GM18499 (cell line): ENCODE measurements around the gene CDH22.

Source experiments
- ATAC-seq: cut with Tn5 transposase; IDR thresholded peaks from one replicate; pipeline ENCODE4 v1.9.1; 2021; ENCODE audit warnings: moderate number of reproducible peaks; ENCODE audit not compliant: insufficient read depth, unreplicated experiment

CDH22 gene

GRCh38 chr20:46272389-46273047, 35.8 kb downstream of the CDH22 start:
- no peak for ATAC-seq

DNA sequence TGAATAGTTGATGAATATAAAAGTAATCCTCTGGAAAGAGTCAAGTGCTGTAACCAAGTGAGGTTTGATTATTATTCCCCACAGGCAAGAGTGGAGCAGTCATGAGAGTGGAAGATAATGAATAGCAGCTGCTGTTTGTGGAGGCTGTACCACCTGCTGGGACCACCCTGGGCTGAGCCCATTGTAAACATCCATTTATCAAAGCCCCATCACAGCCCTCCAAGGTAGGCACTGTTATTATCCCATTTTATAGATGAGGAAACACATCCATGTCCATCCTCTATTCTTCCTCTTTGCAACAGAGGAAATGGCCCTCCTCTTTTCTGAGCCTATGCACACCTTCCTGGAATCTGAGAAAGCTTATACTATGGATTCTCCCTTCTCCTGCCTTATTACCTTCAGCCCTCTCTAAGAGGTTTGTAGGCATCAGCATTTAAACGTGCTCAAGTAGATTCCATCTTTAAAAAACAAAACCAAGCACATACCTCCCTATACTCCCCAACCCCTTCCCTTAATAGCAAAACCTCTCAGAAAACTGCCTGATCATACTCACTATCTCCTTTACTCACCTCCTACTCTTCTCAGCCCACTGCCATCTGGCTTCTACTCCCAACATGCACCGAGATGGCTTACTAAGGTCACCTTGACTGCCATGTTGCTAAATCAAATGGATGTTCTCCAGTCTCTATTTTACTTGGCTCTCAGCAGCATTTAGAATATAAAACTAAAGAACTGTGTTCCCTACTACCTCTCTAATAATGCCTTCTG, 37.1 kb downstream of the CDH22 start:
- no peak for ATAC-seq

GRCh38 chr20:46269372-46269771, 38.9 kb downstream of the CDH22 start:
- ATAC-seq: no peak

DNA sequence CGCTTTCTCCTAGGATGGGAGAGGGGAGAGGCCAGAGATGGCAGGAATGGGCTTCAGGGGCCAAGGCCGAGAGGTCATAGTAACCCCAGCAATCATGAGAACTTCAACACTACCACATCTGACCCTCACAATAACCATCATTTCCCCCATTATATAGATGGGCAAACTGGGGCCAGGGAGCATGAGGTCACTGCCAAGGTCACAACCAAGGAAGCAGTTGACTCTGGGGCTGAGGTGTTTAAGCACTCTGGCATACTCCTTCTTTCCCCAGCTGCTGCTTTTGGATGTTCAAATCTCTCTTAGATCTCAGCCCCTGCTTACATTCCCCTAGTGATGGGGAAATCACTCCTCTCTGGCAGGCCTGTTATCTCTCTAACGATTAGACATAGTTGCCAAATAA, 39.6 kb downstream of the CDH22 start:
- no peak for ATAC-seq

DNA sequence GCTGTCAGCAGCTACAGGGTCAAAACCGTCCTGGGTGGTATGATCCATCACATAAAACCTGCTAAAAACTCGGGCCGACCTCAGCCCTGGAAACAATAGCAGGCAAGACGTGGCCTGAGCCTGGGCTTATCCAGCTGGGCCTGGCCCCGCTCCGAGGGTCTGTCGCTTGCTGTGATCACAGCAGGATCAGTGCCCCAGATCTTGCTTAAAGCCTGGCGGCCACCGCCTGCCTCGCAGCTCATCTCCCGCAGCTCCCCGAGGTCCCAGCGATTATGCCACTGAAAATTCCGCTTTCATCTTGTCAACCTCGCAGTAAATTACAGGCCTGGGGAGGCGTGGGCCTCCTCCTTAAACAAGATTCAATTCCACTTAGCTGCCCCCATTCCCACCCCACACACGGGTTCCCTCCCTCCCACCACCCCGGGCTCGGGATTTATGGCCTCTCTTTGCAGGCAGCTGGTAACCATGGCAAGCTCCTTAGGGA, 40.1 kb downstream of the CDH22 start:
- no peak for ATAC-seq

GRCh38 chr20:46267108-46268105, 40.9 kb downstream of the CDH22 start:
- ATAC-seq: no peak

GRCh38 chr20:46265539-46265938, 42.8 kb downstream of the CDH22 start:
- ATAC-seq: no peak

DNA sequence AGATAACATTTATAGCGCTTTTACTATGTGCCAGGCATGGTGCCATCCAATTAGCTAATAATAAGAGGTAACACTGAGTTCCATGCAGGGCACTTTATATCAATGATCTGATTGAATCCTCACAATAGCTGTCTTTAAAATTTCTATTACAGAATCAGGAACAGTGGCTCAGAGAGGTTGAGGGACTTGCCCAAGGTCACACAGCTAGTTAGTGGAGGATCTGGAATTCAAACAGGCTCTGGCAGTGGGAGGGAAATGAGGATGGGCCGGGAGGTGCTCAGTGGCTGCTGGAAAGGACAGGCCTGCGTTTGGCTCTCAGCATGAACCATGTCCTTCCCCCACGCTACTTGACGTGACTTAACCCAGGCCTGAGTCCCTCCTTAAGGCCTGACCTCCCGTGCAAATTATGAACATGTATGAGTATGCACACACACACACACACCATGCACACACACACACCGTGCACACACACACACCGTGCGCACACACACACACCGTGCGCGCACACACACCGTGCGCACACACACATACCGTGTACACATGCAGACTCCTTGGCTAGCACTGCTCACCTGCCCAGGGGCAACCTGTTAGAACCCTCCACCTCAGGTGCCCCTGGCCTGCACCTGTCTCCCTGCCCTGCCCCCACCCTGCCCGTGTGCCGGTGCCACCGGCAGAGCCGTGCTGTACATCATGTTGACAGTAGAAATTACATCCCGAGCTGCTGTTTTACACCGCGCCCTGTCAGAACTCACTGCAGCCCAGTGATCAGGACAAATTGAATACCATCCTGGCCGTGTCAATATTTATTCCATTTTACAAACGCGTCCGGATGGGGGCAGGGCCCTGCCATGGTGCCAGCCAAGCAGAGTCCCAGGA, 43.7 kb downstream of the CDH22 start:
- no peak for ATAC-seq

GRCh38 chr20:46261456-46262253, 46.6 kb downstream of the CDH22 start:
- ATAC-seq: no peak

GRCh38 chr20:46260936-46261454, 47.3 kb downstream of the CDH22 start:
- no peak for ATAC-seq

GRCh38 chr20:46260480-46260879, 47.8 kb downstream of the CDH22 start:
- no peak for ATAC-seq

DNA sequence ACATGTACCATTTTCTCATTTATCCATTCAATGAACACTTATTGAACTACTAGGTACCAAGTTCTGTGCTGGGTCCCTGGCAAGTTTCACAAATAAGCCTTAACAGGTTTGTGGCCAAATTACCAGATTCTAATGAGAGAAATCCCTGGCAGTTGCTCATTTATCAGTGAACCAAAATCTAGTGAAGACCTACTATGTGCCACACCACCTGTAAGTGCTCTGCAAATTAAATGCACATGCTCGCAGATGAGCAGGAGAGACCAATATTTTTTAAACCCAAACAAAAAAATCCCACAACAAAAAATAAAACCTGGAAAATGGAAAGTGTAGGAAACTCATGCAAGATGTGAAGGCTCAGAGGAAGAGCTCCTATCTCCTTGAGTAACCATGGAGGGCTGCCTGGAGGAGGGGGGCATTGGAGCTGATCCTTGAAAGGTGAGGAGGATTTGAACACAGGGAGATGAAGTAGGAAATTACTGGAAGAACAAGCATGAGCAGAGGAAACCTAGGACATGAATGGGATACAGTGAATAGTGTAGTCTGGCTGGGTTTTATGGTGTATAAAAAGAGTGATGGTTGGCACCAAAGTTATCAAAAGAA, 48.9 kb downstream of the CDH22 start:
- ATAC-seq: no peak

DNA sequence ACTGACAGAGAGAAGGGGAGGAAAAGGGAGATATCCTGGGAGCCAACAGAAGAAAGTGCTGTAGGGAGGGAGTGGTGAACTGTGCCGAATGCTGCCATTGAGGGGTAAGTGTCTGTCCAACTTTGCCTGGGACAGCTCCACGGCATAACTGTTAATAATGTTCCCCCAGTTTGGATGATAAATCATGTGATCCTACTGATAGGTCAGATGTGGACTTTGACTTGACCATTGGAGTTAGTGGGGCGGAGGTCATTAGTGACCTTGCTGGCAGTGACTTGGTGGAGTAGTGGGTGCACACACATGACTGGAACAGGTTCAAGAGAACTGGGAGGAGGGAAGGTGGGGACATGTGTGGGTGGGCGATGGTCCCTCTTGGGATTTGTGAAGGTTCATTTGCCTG, 50.4 kb downstream of the CDH22 start:
- no peak for ATAC-seq

- ATAC-seq: no peak
These were observed 52.0 kb downstream of the CDH22 start for GRCh38 chr20:46256293-46256692.

DNA sequence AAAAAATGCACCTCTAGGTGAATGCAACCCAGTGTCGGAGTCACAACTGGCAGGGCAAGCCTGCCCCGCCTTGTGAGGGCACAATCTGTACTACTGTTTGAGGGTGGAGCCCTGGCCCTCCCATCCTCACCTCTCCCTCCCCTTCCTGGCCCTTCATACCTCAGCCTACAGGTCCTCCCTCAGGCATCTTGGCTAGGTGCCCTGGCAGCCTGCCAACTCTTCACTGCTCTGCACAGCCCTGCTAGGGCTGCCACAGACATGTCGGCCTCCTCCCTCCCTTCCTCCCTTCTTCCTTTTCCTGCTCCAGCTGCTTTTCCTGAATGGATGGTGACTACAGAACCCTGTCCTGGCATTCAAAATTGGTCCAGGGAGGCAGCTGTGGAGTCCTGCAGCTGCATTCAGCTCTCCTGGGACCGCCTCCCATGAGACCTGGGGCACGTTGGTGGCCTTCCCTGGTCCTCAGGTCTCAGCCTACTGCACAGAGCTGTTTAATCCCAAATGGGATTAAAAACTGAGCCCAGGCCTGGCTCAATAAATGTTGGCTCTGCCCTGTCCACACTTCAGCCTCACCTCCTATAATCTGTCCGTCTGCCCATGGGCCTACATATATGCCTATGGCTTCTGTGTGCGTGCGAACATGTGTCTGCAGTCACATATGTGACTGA, 52.7 kb downstream of the CDH22 start:
- no peak for ATAC-seq

DNA sequence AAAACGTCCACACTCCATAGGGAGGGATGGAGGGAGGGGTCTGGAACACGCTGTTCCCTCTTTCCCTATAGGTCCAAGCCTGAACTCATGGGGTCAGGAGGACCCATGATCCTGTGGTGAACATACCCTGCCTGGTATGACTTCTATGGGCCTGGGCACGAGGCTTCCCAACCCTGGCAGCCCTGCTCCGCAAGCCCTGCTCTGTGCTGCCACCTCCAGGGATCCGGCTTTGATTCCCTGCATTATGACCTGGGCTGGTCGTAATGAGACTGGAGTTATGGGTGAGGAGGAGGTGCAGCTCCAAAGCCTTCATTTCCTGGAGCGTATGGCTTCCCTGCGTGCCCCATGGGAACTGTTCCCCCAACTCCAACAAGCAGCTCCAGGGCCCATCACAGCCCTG, 54.9 kb downstream of the CDH22 start:
- no peak for ATAC-seq

GRCh38 chr20:46252352-46253091, 55.8 kb downstream of the CDH22 start:
- no peak for ATAC-seq
